Brain microvascular endothelial cell (primary cell): ENCODE results near the gene PNMA8C.

Experiments
- DNase-seq: peaks from one replicate; pipeline ENCODE4 v3.0.0-alpha.2; 2020
- H3K27ac ChIP-seq: fragments of 250-450 bp; sonication (Bioruptor Pico); 2 replicates; pipeline ENCODE4 v1.5.1; 2020; ENCODE audit warnings: mild to moderate bottlenecking, moderate library complexity
- H3K27me3 ChIP-seq: fragments of 250-450 bp; sonication (Bioruptor Pico); replicated peaks from 2 replicates; pipeline ENCODE4 v1.5.1; 2020; ENCODE audit warnings: mild to moderate bottlenecking
- H3K36me3 ChIP-seq: fragments of 250-450 bp; sonication (Bioruptor Pico); replicated peaks from 2 replicates; pipeline ENCODE4 v1.5.1; 2020; ENCODE audit warnings: mild to moderate bottlenecking
- H3K4me3 ChIP-seq: 2 replicates; pipeline ENCODE4 v1.5.1; 2011; ENCODE audit warnings: low read depth, mild to moderate bottlenecking, control low read depth, low read length, moderate library complexity
- CTCF ChIP-seq: IDR thresholded peaks from 2 replicates; pipeline ENCODE4 v1.5.1; 2011; ENCODE audit warnings: low read depth, mild to moderate bottlenecking, moderate library complexity, low read length, control low read depth, inconsistent platforms; ENCODE audit errors: missing control alignments
- in situ Hi-C: cut with HindIII; loops from 2 replicates; pipeline ENCODE4 v1.10.0; 2017; ENCODE audit warnings: low sequenced_read_pairs, low pct_ligation_motif_present

The PNMA8C gene

GRCh38 chr19:46428239-46429135 lies at the start of gene PNMA8C:
Gene PNMA8C, minus strand, starts transcription at chr19:46428936. Its CDS starts 577 bp downstream, at chr19:46428359.
- in situ Hi-C loops, result no loop called here
- no peak within 1 kb of the TSS for H3K27ac ChIP-seq
- no peak within 1 kb of the TSS for H3K4me3 ChIP-seq
- no peak for TF ChIP-seq CTCF
- peaks cover 2% of the 10 kb centered on the region for H3K27me3 ChIP-seq
- peak; percentile 57 for DNase-seq
- H3K36me3 ChIP-seq, result no peaks in the 10 kb centered on the region

- Histone ChIP-seq H3K4me3 (no peak overlapping the region), H3K27ac (peak overlapping the region; percentile 4), H3K36me3 (no peaks in the 10 kb centered on the region), H3K27me3 (no peaks in the 10 kb centered on the region)
- TF ChIP-seq CTCF, result no peak
- in situ Hi-C loops, result no loop called here
- DNase-seq, result peak; percentile 30
Observed at GRCh38 chr19:46475986-46476385, 47.2 kb upstream of the PNMA8C start.

- no peak for TF ChIP-seq CTCF
- no peak overlapping the region for H3K27ac ChIP-seq
- in situ Hi-C loops, result no loop called here
- DNase-seq, result no peak
- H3K36me3 ChIP-seq, result no peaks in the 10 kb centered on the region
- H3K27me3 ChIP-seq, result no peaks in the 10 kb centered on the region
- no peak overlapping the region for H3K4me3 ChIP-seq
Observed at GRCh38 chr19:46474211-46474610, 45.5 kb upstream of the PNMA8C start.

GRCh38 chr19:46472592-46472991 lies 43.9 kb upstream of the PNMA8C start:
- in situ Hi-C loops, result no loop called here
- Histone ChIP-seq H3K27ac (no peak overlapping the region), H3K36me3 (no peaks in the 10 kb centered on the region), H3K4me3 (no peak overlapping the region), H3K27me3 (no peaks in the 10 kb centered on the region)
- no peak for TF ChIP-seq CTCF
- DNase-seq, result no peak

- Histone ChIP-seq H3K36me3 (no peaks in the 10 kb centered on the region), H3K4me3 (peak overlapping the region; percentile 49), H3K27me3 (no peaks in the 10 kb centered on the region)
Observed at GRCh38 chr19:46471811-46472543, 43.2 kb upstream of the PNMA8C start.

More at GRCh38 chr19:46471811-46472543, 43.2 kb upstream of the PNMA8C start:
- no peak for DNase-seq
- TF ChIP-seq CTCF, result no peak
- in situ Hi-C loops, result no loop called here
- no peak overlapping the region for H3K27ac ChIP-seq
